ENCODE data around the gene PRMT7.

The PRMT7 gene

GRCh38 chr16:68368301-68368888 lies 57.6 kb downstream of the PRMT7 start:
- Histone ChIP-seq H3K4me1 (ENCODE audit: control insufficient read depth in 1 of 2, insufficient read depth in 2 of 2, low read length in 2 of 2) (peaks cover 6 to 7% of the 10 kb centered on the region in 2 experiments), H3K27me3 (ENCODE audit: insufficient read depth, low read length) (no peaks in the 10 kb centered on the region), H3K14ac (ENCODE audit: low read length) (no peak overlapping the region), H3K9ac (ENCODE audit: low read length) (no peak overlapping the region), H3K4ac (ENCODE audit: low read depth, low read length) (no peak overlapping the region), H3K4me2 (ENCODE audit: low read length) (no peak overlapping the region), H3K9me3 (ENCODE audit: insufficient read depth, low read depth, low read length) (peaks cover 2% of the 10 kb centered on the region), H4K91ac (ENCODE audit: low read depth, low read length) (no peak overlapping the region), H2AK5ac (ENCODE audit: low read length) (no peak overlapping the region), H4K8ac (ENCODE audit: low read depth, low read length) (no peak overlapping the region), H2BK12ac (ENCODE audit: low read length) (no peak overlapping the region), H3K79me2 (ENCODE audit: control insufficient read depth, insufficient read depth, low read length, poor library complexity) (no peaks in the 10 kb centered on the region), H4K12ac (ENCODE audit: low read depth, low read length) (no peak overlapping the region), H2BK120ac (ENCODE audit: insufficient read depth, low read length, poor library complexity) (no peak overlapping the region), H2BK5ac (ENCODE audit: low read depth, low read length, poor library complexity) (no peak overlapping the region), H3K4me3 (ENCODE audit: low read depth, low read length) (no peak overlapping the region), H3K36me3 (ENCODE audit: control insufficient read depth in 1 of 2, insufficient read depth in 2 of 2, low read length in 2 of 2) (no peaks in the 10 kb centered on the region), H3K18ac (ENCODE audit: low read length) (no peak overlapping the region), H3K27ac (ENCODE audit: low read depth, low read length) (no peak overlapping the region), H3K79me1 (ENCODE audit: low read length) (no peaks in the 10 kb centered on the region), H3K23ac (ENCODE audit: low read length) (no peak overlapping the region), H2AFZ (ENCODE audit: insufficient read depth, low read length, poor library complexity) (no peak overlapping the region)
- no peak for DNase-seq
- WGBS (ENCODE audit: extremely low coverage, insufficient coverage, insufficient read length), result no CpG with 5 or more reads among the region's 12 CpGs

DNA sequence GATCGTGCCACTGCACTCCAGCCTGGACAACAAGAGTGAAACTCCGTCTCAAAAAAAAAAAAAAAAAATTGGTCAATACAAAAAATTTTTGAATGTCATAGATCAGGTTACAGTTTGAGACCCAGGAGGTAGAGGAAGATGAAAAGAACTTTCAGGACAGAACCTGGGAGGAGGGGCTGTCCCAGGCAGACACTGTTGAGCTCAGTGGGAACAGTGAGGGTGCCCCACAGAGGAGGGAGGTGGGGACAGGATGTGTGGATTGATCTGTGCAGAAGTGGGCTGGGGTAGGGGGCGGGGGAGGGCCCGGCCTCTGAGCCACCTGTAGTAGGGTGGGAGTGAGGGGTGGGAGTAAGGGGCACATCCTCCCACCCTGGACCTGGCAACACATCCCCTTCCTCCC lies 58.3 kb downstream of the PRMT7 start:
- Histone ChIP-seq H3K27ac (ENCODE audit: low read depth, low read length) (no peak overlapping the region), H2AK5ac (ENCODE audit: low read length) (no peak overlapping the region), H3K4ac (ENCODE audit: low read depth, low read length) (no peak overlapping the region), H3K79me2 (ENCODE audit: control insufficient read depth, insufficient read depth, low read length, poor library complexity) (no peaks in the 10 kb centered on the region), H3K9me3 (ENCODE audit: insufficient read depth, low read depth, low read length) (peaks cover 2% of the 10 kb centered on the region), H3K4me3 (ENCODE audit: low read depth, low read length) (no peak overlapping the region), H3K79me1 (ENCODE audit: low read length) (no peaks in the 10 kb centered on the region), H3K9ac (ENCODE audit: low read length) (no peak overlapping the region), H2BK5ac (ENCODE audit: low read depth, low read length, poor library complexity) (no peak overlapping the region), H3K18ac (ENCODE audit: low read length) (no peak overlapping the region), H2BK120ac (ENCODE audit: insufficient read depth, low read length, poor library complexity) (no peak overlapping the region), H3K14ac (ENCODE audit: low read length) (no peak overlapping the region), H2BK12ac (ENCODE audit: low read length) (no peak overlapping the region), H3K4me2 (ENCODE audit: low read length) (no peak overlapping the region), H4K8ac (ENCODE audit: low read depth, low read length) (no peak overlapping the region), H3K23ac (ENCODE audit: low read length) (no peak overlapping the region), H2AFZ (ENCODE audit: insufficient read depth, low read length, poor library complexity) (no peak overlapping the region), H3K36me3 (ENCODE audit: control insufficient read depth in 1 of 2, insufficient read depth in 2 of 2, low read length in 2 of 2) (no peaks in the 10 kb centered on the region), H3K27me3 (ENCODE audit: insufficient read depth, low read length) (no peaks in the 10 kb centered on the region), H3K4me1 (ENCODE audit: control insufficient read depth in 1 of 2, insufficient read depth in 2 of 2, low read length in 2 of 2) (peaks cover 5 to 7% of the 10 kb centered on the region in 2 experiments), H4K91ac (ENCODE audit: low read depth, low read length) (no peak overlapping the region), H4K12ac (ENCODE audit: low read depth, low read length) (no peak overlapping the region)
- no peak for DNase-seq
- WGBS (ENCODE audit: extremely low coverage, insufficient coverage, insufficient read length), result no CpG with 5 or more reads among the region's 4 CpGs

- Histone ChIP-seq H2BK5ac (ENCODE audit: low read depth, low read length, poor library complexity) (no peak overlapping the region), H2AK5ac (ENCODE audit: low read length) (no peak overlapping the region), H3K9me3 (ENCODE audit: insufficient read depth, low read depth, low read length) (peaks cover 2% of the 10 kb centered on the region), H3K79me1 (ENCODE audit: low read length) (no peaks in the 10 kb centered on the region), H2BK120ac (ENCODE audit: insufficient read depth, low read length, poor library complexity) (no peak overlapping the region), H4K8ac (ENCODE audit: low read depth, low read length) (no peak overlapping the region), H3K36me3 (ENCODE audit: control insufficient read depth in 1 of 2, insufficient read depth in 2 of 2, low read length in 2 of 2) (no peaks in the 10 kb centered on the region), H4K12ac (ENCODE audit: low read depth, low read length) (no peak overlapping the region), H3K4me3 (ENCODE audit: low read depth, low read length) (no peak overlapping the region), H4K91ac (ENCODE audit: low read depth, low read length) (no peak overlapping the region), H3K4ac (ENCODE audit: low read depth, low read length) (no peak overlapping the region), H3K18ac (ENCODE audit: low read length) (no peak overlapping the region), H3K27me3 (ENCODE audit: insufficient read depth, low read length) (no peaks in the 10 kb centered on the region), H3K23ac (ENCODE audit: low read length) (no peak overlapping the region), H3K14ac (ENCODE audit: low read length) (no peak overlapping the region), H3K79me2 (ENCODE audit: control insufficient read depth, insufficient read depth, low read length, poor library complexity) (no peaks in the 10 kb centered on the region), H2BK12ac (ENCODE audit: low read length) (no peak overlapping the region), H3K27ac (ENCODE audit: low read depth, low read length) (no peak overlapping the region), H3K4me1 (ENCODE audit: control insufficient read depth in 1 of 2, insufficient read depth in 2 of 2, low read length in 2 of 2) (peaks cover under 1 to 3% of the 10 kb centered on the region in 2 experiments), H3K9ac (ENCODE audit: low read length) (no peak overlapping the region), H3K4me2 (ENCODE audit: low read length) (no peak overlapping the region), H2AFZ (ENCODE audit: insufficient read depth, low read length, poor library complexity) (no peak overlapping the region)
- WGBS (ENCODE audit: extremely low coverage, insufficient coverage, insufficient read length), result no CpG with 5 or more reads among the region's 23 CpGs
- no peak for DNase-seq
Observed at GRCh38 chr16:68369697-68370580, 59.1 kb downstream of the PRMT7 start.

- H3K4me2 ChIP-seq (ENCODE audit: low read length), result no peak overlapping the region
- peaks cover 0 to 3% of the 10 kb centered on the region in 2 experiments for H3K4me1 ChIP-seq (ENCODE audit: control insufficient read depth in 1 of 2, insufficient read depth in 2 of 2, low read length in 2 of 2)
- no CpG with 5 or more reads among the region's 32 CpGs for WGBS (ENCODE audit: extremely low coverage, insufficient coverage, insufficient read length)
- H3K23ac ChIP-seq (ENCODE audit: low read length), result no peak overlapping the region
- H4K12ac ChIP-seq (ENCODE audit: low read depth, low read length), result no peak overlapping the region
- no peak overlapping the region for H2AK5ac ChIP-seq (ENCODE audit: low read length)
- H3K9me3 ChIP-seq (ENCODE audit: insufficient read depth, low read depth, low read length), result no peaks in the 10 kb centered on the region
- H4K8ac ChIP-seq (ENCODE audit: low read depth, low read length), result no peak overlapping the region
- no peak overlapping the region for H3K18ac ChIP-seq (ENCODE audit: low read length)
- no peaks in the 10 kb centered on the region for H3K36me3 ChIP-seq (ENCODE audit: control insufficient read depth in 1 of 2, insufficient read depth in 2 of 2, low read length in 2 of 2)
- H2BK5ac ChIP-seq (ENCODE audit: low read depth, low read length, poor library complexity), result no peak overlapping the region
- H3K14ac ChIP-seq (ENCODE audit: low read length), result no peak overlapping the region
- H3K4ac ChIP-seq (ENCODE audit: low read depth, low read length), result no peak overlapping the region
- H3K79me1 ChIP-seq (ENCODE audit: low read length), result no peaks in the 10 kb centered on the region
- H3K79me2 ChIP-seq (ENCODE audit: control insufficient read depth, insufficient read depth, low read length, poor library complexity), result no peaks in the 10 kb centered on the region
- H3K27ac ChIP-seq (ENCODE audit: low read depth, low read length), result no peak overlapping the region
- no peaks in the 10 kb centered on the region for H3K27me3 ChIP-seq (ENCODE audit: insufficient read depth, low read length)
- no peak overlapping the region for H2AFZ ChIP-seq (ENCODE audit: insufficient read depth, low read length, poor library complexity)
- no peak overlapping the region for H3K4me3 ChIP-seq (ENCODE audit: low read depth, low read length)
- no peak overlapping the region for H2BK12ac ChIP-seq (ENCODE audit: low read length)
- no peak for DNase-seq
- no peak overlapping the region for H4K91ac ChIP-seq (ENCODE audit: low read depth, low read length)
- no peak overlapping the region for H2BK120ac ChIP-seq (ENCODE audit: insufficient read depth, low read length, poor library complexity)
- H3K9ac ChIP-seq (ENCODE audit: low read length), result no peak overlapping the region
Observed at GRCh38 chr16:68370581-68371275, 59.9 kb downstream of the PRMT7 start.
